HG03469 (cell line): ENCODE results near the gene CREG2.

Experiments used
- ATAC-seq: cut with Tn5 transposase; IDR thresholded peaks from one replicate; pipeline ENCODE4 v1.9.1; 2021; ENCODE audit warnings: mild to moderate bottlenecking, moderate library complexity, moderate number of reproducible peaks; ENCODE audit not compliant: unreplicated experiment

The CREG2 gene

GRCh38 chr2:101310834-101311695 is 76.2 kb downstream of the CREG2 start:
- ATAC-seq = no peak

- no peak for ATAC-seq
These were observed 77.0 kb downstream of the CREG2 start for GRCh38 chr2:101310090-101310833.

- ATAC-seq = peak; percentile 41
These were observed 78.7 kb downstream of the CREG2 start, which contains the start of gene RNF149 for GRCh38 chr2:101308432-101309210. Gene RNF149 (minus strand): TSS chr2:101308701. CDS start chr2:101308588, 113 bp downstream.

- peak; percentile 3 for ATAC-seq
These were observed 79.3 kb downstream of the CREG2 start for GRCh38 chr2:101307950-101308431.

GRCh38 chr2:101307503-101307902 is 79.8 kb downstream of the CREG2 start:
- ATAC-seq = no peak

- ATAC-seq = no peak
These were observed 80.9 kb downstream of the CREG2 start for GRCh38 chr2:101306410-101306809.

GRCh38 chr2:101305492-101306078 is 81.7 kb downstream of the CREG2 start:
- no peak for ATAC-seq

- ATAC-seq = no peak
These were observed 82.3 kb downstream of the CREG2 start for GRCh38 chr2:101305035-101305434.

GRCh38 chr2:101303688-101304087 is 83.6 kb downstream of the CREG2 start:
- no peak for ATAC-seq

GRCh38 chr2:101302016-101302415 is 85.3 kb downstream of the CREG2 start:
- no peak for ATAC-seq

GRCh38 chr2:101300836-101301235 is 86.5 kb downstream of the CREG2 start:
- ATAC-seq = no peak

- no peak for ATAC-seq
These were observed 87.1 kb downstream of the CREG2 start for GRCh38 chr2:101300164-101300563.

GRCh38 chr2:101299604-101300003 is 87.7 kb downstream of the CREG2 start:
- ATAC-seq = no peak

- no peak for ATAC-seq
These were observed 89.9 kb downstream of the CREG2 start for GRCh38 chr2:101297383-101297782.

- no peak for ATAC-seq
These were observed 90.9 kb downstream of the CREG2 start for GRCh38 chr2:101296371-101296770.

- ATAC-seq = no peak
These were observed 91.4 kb downstream of the CREG2 start for GRCh38 chr2:101295895-101296294.
